Cortex of kidney (tissue), 1 donor: ENCODE data around the gene ZNF485.
"Not testable (repeated sequence)": the region's sequence is repeated elsewhere in the genome, so short reads cannot be mapped to it uniquely, and the experiment has no call there.

ENCODE experiments used
- DNase-seq: peaks from one replicate; lab custom pipeline; 2025; lab: John Stamatoyannopoulos, UW

The ZNF485 gene

GRCh38 chr10:43605850-43606322 is 352 bp upstream of the ZNF485 start:
- DNase-seq: no peak

DNA sequence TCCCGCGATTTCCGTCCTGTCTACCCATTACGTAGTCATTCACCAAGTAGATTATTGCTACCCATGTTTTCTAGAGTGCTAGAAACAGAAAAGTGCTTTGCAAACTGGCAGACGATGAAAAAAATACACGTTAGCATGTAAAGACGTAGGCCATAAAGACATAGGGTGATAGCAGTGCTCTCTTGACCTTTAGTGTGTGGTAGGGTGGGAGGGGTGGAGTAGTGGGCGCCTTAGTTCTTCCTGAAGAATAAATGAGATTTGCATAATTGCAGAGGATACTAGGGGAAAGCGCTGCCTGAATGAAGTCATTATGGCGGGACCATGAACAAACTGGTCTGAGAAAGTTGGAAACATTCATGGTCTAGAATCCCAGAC is 948 bp downstream of the ZNF485 start:
- no peak for DNase-seq

DNA sequence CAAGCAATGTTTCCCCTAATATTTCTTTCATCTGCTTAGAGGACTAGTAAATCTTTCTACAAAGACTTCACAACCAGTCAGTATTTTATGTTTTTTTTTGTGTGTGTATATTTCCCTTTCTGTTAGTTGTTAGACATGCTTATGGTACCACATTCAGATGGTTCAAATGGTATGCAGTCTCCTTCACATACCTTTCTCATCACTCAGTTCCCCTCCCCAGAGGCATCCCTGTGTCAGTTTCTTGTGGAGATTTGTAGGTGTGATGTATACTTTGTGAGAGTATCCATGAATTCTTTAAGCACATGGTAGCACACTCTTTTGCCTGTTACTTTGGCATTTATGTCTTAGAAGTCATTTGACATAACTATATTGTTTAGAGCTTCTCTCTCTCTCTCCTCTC is 4.4 kb downstream of the ZNF485 start:
- no peak for DNase-seq

- DNase-seq: no peak
These were observed 10.6 kb downstream of the ZNF485 start for GRCh38 chr10:43616697-43617370.

- no peak for DNase-seq
These were observed 13.1 kb downstream of the ZNF485 start for GRCh38 chr10:43619368-43619767.

GRCh38 chr10:43622038-43622437 is 15.8 kb downstream of the ZNF485 start:
- DNase-seq: no peak

DNA sequence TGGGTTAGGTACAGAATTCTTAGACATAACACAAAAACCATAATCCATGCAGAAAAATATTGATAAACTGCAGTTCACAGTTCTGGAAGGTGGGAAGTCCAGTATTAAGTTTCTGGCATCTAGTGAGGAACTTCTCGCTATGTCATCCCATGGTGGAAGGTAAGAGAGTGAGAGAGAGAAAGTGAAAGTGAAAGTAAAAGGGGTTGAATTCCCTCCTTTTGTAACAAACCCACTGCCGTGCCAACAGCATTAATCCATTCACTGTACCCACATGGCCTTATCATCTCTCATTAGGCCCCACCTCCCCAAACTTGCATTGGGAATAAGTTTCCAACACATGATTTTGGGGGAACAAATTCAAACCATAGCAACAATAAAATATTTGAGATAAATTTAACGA is 17.1 kb downstream of the ZNF485 start:
- DNase-seq: no peak

- DNase-seq: no peak
These were observed 21.7 kb downstream of the ZNF485 start for GRCh38 chr10:43627942-43628341.

- no peak for DNase-seq
These were observed 22.7 kb downstream of the ZNF485 start for GRCh38 chr10:43628956-43629355.

DNA sequence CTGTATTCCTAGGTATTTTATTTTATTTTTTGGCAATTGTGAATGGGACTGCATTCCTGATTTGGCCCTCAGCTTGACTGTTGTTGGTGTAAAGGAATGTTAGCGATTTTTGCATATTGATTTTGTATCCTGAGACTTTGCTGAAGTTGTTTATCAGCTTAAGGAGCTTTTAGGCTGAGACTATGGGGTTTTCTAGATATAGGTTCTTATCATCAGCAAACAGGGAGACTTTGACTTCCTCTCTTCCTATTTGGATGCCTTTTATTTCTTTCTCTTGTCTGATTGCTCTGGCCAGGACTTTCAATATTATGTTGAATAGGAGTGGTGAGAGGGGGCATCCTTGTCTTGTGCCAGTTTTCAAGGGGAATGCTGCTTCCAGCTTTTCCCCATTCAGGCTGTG is 29.6 kb downstream of the ZNF485 start:
- DNase-seq: not testable (repeated sequence)

GRCh38 chr10:43640603-43641002 is 34.4 kb downstream of the ZNF485 start:
- DNase-seq: no peak

GRCh38 chr10:43644252-43644651 is 38.0 kb downstream of the ZNF485 start:
- DNase-seq: no peak

GRCh38 chr10:43645866-43646265 is 39.6 kb downstream of the ZNF485 start:
- DNase-seq: no peak

- DNase-seq: no peak
These were observed 41.3 kb downstream of the ZNF485 start for GRCh38 chr10:43647576-43647975.

- no peak for DNase-seq
These were observed 41.8 kb downstream of the ZNF485 start for GRCh38 chr10:43648095-43648397.

- DNase-seq: no peak
These were observed 42.4 kb downstream of the ZNF485 start, which contains the start of gene ZNF32 for GRCh38 chr10:43648398-43649184. Gene ZNF32, minus strand, starts transcription at chr10:43648881. Its CDS starts 2,748 bp downstream, at chr10:43646133.

- DNase-seq: no peak
These were observed 42.9 kb downstream of the ZNF485 start for GRCh38 chr10:43649185-43649523.

- DNase-seq: no peak
These were observed 47.5 kb downstream of the ZNF485 start for GRCh38 chr10:43653746-43654145.

DNA sequence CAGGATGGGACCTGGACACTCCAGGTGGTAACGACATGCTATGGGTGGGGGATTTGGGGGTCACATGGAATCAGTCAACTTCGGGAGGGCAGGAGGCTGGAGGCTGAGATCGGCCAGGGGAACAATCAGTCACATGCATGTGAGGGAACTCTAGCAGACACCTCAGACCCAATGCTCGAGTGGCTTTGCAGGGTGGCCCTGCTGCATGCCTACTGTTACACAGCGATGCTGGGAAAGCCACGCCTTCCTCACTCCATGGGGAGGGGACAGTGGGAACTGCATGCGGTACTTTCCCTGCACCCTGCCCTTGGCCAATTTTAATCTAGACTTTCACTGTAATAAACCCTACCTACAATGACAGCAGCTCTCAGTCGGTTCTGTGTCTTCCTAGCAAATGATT is 49.1 kb downstream of the ZNF485 start:
- DNase-seq: no peak

DNA sequence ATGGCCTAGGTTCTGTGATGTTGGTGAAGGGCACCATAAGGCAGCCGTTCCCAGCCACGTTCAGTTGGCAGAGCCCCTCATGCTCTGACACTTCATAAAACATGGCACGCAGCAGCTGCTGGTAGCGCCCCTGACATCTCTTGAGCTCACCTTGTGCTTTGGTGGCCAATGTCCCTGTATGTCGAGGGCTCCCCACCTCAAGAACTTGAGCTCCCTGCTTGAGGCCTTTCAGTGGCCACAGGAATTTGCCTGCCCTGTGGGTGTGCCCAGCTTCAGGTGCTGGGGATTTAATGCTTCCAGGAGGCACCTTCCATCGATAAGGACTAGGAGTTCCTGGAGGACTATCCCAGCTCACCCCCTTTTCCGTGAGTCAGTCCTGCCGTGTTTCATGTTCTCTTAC is 52.0 kb downstream of the ZNF485 start:
- DNase-seq: no peak

- DNase-seq: no peak
These were observed 58.8 kb downstream of the ZNF485 start for GRCh38 chr10:43665054-43665453.

- no peak for DNase-seq
These were observed 60.3 kb downstream of the ZNF485 start for GRCh38 chr10:43666552-43666951.

- no peak for DNase-seq
These were observed 61.1 kb downstream of the ZNF485 start for GRCh38 chr10:43667317-43667731.
